IPS-15b (cell line): ENCODE data around the gene WIF1.

Experiments
- H3K27me3 ChIP-seq: one replicate; pipeline ENCODE4 v1.6.1; 2013; ENCODE audit warnings: low read length; ENCODE audit not compliant: control insufficient read depth, insufficient read depth
- H3K36me3 ChIP-seq: one replicate; pipeline ENCODE4 v1.6.1; 2013; ENCODE audit warnings: low read length; ENCODE audit not compliant: control insufficient read depth, insufficient read depth
- H3K4me1 ChIP-seq: one replicate; pipeline ENCODE4 v1.6.1; 2013; ENCODE audit warnings: mild to moderate bottlenecking, low read length; ENCODE audit not compliant: control insufficient read depth, insufficient read depth
- H3K4me3 ChIP-seq: one replicate; pipeline ENCODE4 v1.5.1; 2013; ENCODE audit warnings: low read depth, low read length
- H3K9ac ChIP-seq: one replicate; pipeline ENCODE4 v1.6.1; 2013; ENCODE audit warnings: low read depth, mild to moderate bottlenecking, low read length
- H3K9me3 ChIP-seq: one replicate; pipeline ENCODE4 v1.6.1; 2013; ENCODE audit warnings: mild to moderate bottlenecking, low read length; ENCODE audit not compliant: control insufficient read depth, insufficient read depth

WIF1 gene

GRCh38 chr12:65121049-65121955, at the start of gene WIF1:
Gene WIF1, minus strand, starts transcription at chr12:65121305. Its CDS starts 114 bp downstream, at chr12:65121191.
- H3K4me1 ChIP-seq = no peaks in the 10 kb centered on the region
- no peak within 1 kb of the TSS for H3K9ac ChIP-seq
- peaks cover 46% of the 10 kb centered on the region for H3K27me3 ChIP-seq
- no peaks in the 10 kb centered on the region for H3K36me3 ChIP-seq
- H3K4me3 ChIP-seq = peak within 1 kb of the TSS; percentile 70
- H3K9me3 ChIP-seq = no peaks in the 10 kb centered on the region

GRCh38 chr12:65170209-65170881, 49.2 kb upstream of the WIF1 start:
- Histone ChIP-seq H3K4me1 (no peaks in the 10 kb centered on the region), H3K36me3 (no peaks in the 10 kb centered on the region), H3K9ac (peak overlapping the region; percentile 68), H3K27me3 (peaks cover 7% of the 10 kb centered on the region), H3K4me3 (peak overlapping the region; percentile 81), H3K9me3 (no peaks in the 10 kb centered on the region)

- H3K4me1 ChIP-seq = no peaks in the 10 kb centered on the region
- H3K27me3 ChIP-seq = peaks cover 7% of the 10 kb centered on the region
- H3K4me3 ChIP-seq = peak within 1 kb of the TSS; percentile 81
- H3K9me3 ChIP-seq = no peaks in the 10 kb centered on the region
- H3K9ac ChIP-seq = peak within 1 kb of the TSS; percentile 68
- H3K36me3 ChIP-seq = no peaks in the 10 kb centered on the region
Measured at GRCh38 chr12:65169320-65170208, 48.5 kb upstream of the WIF1 start, which contains the start of gene LEMD3. Gene LEMD3, plus strand, starts transcription at chr12:65169583. Its CDS starts 14 bp downstream, at chr12:65169597.

GRCh38 chr12:65168681-65169319, 47.7 kb upstream of the WIF1 start:
- H3K9me3 ChIP-seq = no peaks in the 10 kb centered on the region

GRCh38 chr12:65164774-65165173, 43.7 kb upstream of the WIF1 start:
- peaks cover 11% of the 10 kb centered on the region for H3K27me3 ChIP-seq
- H3K9me3 ChIP-seq = no peaks in the 10 kb centered on the region
- no peaks in the 10 kb centered on the region for H3K36me3 ChIP-seq
- H3K4me3 ChIP-seq = no peak overlapping the region
- no peak overlapping the region for H3K9ac ChIP-seq
- H3K4me1 ChIP-seq = no peaks in the 10 kb centered on the region

More at GRCh38 chr12:65168681-65169319, 47.7 kb upstream of the WIF1 start:
- H3K4me3 ChIP-seq = peak overlapping the region; percentile 81
- no peaks in the 10 kb centered on the region for H3K4me1 ChIP-seq
- no peaks in the 10 kb centered on the region for H3K36me3 ChIP-seq
- H3K9ac ChIP-seq = no peak overlapping the region
- peaks cover 7% of the 10 kb centered on the region for H3K27me3 ChIP-seq

GRCh38 chr12:65164244-65164643, 43.1 kb upstream of the WIF1 start:
- no peak overlapping the region for H3K4me3 ChIP-seq
- peaks cover 11% of the 10 kb centered on the region for H3K27me3 ChIP-seq
- H3K9ac ChIP-seq = no peak overlapping the region
- no peaks in the 10 kb centered on the region for H3K36me3 ChIP-seq
- H3K4me1 ChIP-seq = no peaks in the 10 kb centered on the region
- no peaks in the 10 kb centered on the region for H3K9me3 ChIP-seq

GRCh38 chr12:65162609-65163008, 41.5 kb upstream of the WIF1 start:
- no peak overlapping the region for H3K4me3 ChIP-seq
- no peaks in the 10 kb centered on the region for H3K9me3 ChIP-seq
- no peaks in the 10 kb centered on the region for H3K4me1 ChIP-seq
- H3K9ac ChIP-seq = no peak overlapping the region
- H3K36me3 ChIP-seq = no peaks in the 10 kb centered on the region
- H3K27me3 ChIP-seq = peaks cover 4% of the 10 kb centered on the region

- no peaks in the 10 kb centered on the region for H3K4me1 ChIP-seq
- H3K36me3 ChIP-seq = no peaks in the 10 kb centered on the region
- H3K9me3 ChIP-seq = no peaks in the 10 kb centered on the region
- H3K4me3 ChIP-seq = no peak overlapping the region
- no peak overlapping the region for H3K9ac ChIP-seq
- peaks cover 10% of the 10 kb centered on the region for H3K27me3 ChIP-seq
Measured at GRCh38 chr12:65157091-65157490, 36.0 kb upstream of the WIF1 start.

GRCh38 chr12:65156366-65156841, 35.3 kb upstream of the WIF1 start:
- Histone ChIP-seq H3K9ac (no peak overlapping the region), H3K4me3 (no peak overlapping the region), H3K36me3 (no peaks in the 10 kb centered on the region)

GRCh38 chr12:65155784-65156183, 34.7 kb upstream of the WIF1 start:
- H3K27me3 ChIP-seq = peaks cover 11% of the 10 kb centered on the region
- no peak overlapping the region for H3K9ac ChIP-seq
- no peaks in the 10 kb centered on the region for H3K36me3 ChIP-seq
- H3K4me1 ChIP-seq = no peaks in the 10 kb centered on the region
- no peaks in the 10 kb centered on the region for H3K9me3 ChIP-seq
- no peak overlapping the region for H3K4me3 ChIP-seq

More at GRCh38 chr12:65156366-65156841, 35.3 kb upstream of the WIF1 start:
- H3K9me3 ChIP-seq = no peaks in the 10 kb centered on the region
- peaks cover 11% of the 10 kb centered on the region for H3K27me3 ChIP-seq
- no peaks in the 10 kb centered on the region for H3K4me1 ChIP-seq

- no peak overlapping the region for H3K4me3 ChIP-seq
- H3K36me3 ChIP-seq = no peaks in the 10 kb centered on the region
- no peak overlapping the region for H3K9ac ChIP-seq
- no peaks in the 10 kb centered on the region for H3K4me1 ChIP-seq
- H3K27me3 ChIP-seq = peaks cover 8% of the 10 kb centered on the region
- no peaks in the 10 kb centered on the region for H3K9me3 ChIP-seq
Measured at GRCh38 chr12:65152596-65152995, 31.5 kb upstream of the WIF1 start.
